Panc1 (cell line): ENCODE results near the gene CHRDL2. TPM values are rescaled to one million over a fixed set of nuclear protein-coding genes. Genes with fewer than 3 reads are reported as not detected.
"Not testable (repeated sequence)": the region's sequence is repeated elsewhere in the genome, so short reads cannot be mapped to it uniquely, and the experiment has no call there.

Experiments
- ATAC-seq: fragments of 200-7000 bp; cut with Tn5 transposase; 2 replicates; pipeline ENCODE4 v1.9.1; 2020; ENCODE audit warnings: mild to moderate bottlenecking, moderate library complexity
- BruUV-seq: library from RNA; stranded (reverse); fragments of 400-500 nt; replicated peaks from 2 replicates; lab custom pipeline; 2021; lab: Mats Ljungman, UMichigan
- CTCF ChIA-PET: fragments of 300-600 bp; sonication (Branson Sonifier 250); formaldehyde crosslinking; loops from one replicate; lab custom pipeline; 2022; ENCODE audit warnings: antibody characterized with exemption; lab: Charles Lee
- POLR2A ChIA-PET: fragments of 300-600 bp; sonication (Branson Sonifier 250); formaldehyde crosslinking; loops from one replicate; lab custom pipeline; 2022; ENCODE audit warnings: antibody characterized with exemption; lab: Charles Lee
- DNase-seq: peaks from one replicate; pipeline ENCODE4 v3.0.0-alpha.2; 2010; ENCODE audit warnings: low read depth, low spot score
- H3K27ac ChIP-seq: 2 replicates; pipeline ENCODE4 v1.5.1; 2011; ENCODE audit warnings: mild to moderate bottlenecking, low read length, inconsistent platforms
- H3K27me3 ChIP-seq: fragments of 200-500 bp; sonication (Bioruptor generic); 2 replicates; pipeline ENCODE4 v1.6.0; 2014; ENCODE audit warnings: low read length, inconsistent platforms; ENCODE audit not compliant: control insufficient read depth, insufficient read depth
- H3K36me3 ChIP-seq: fragments of 200-500 bp; sonication (Bioruptor generic); 2 replicates; pipeline ENCODE4 v1.5.1; 2014; ENCODE audit warnings: inconsistent platforms, mild to moderate bottlenecking, low read length, moderate library complexity; ENCODE audit not compliant: control insufficient read depth, insufficient read depth
- H3K4me1 ChIP-seq: 2 replicates; pipeline ENCODE4 v1.5.1; 2011; ENCODE audit warnings: inconsistent platforms, mild to moderate bottlenecking, low read length, moderate library complexity; ENCODE audit not compliant: control insufficient read depth, insufficient read depth
- H3K4me3 ChIP-seq, 2 experiments: 2 replicates each; pipeline ENCODE4 v1.5.1; 2011 to 2012; ENCODE audit warnings: low read depth in 2 of 2, low read length in 2 of 2, mild to moderate bottlenecking in 2 of 2, inconsistent platforms in 1 of 2, moderate library complexity in 1 of 2
- H3K9me3 ChIP-seq: fragments of 200-500 bp; sonication (Bioruptor generic); 2 replicates; pipeline ENCODE4 v1.5.1; 2014; ENCODE audit warnings: low read depth, mild to moderate bottlenecking, inconsistent platforms, low read length, moderate library complexity; ENCODE audit not compliant: control insufficient read depth, insufficient read depth
- POLR2AphosphoS5 ChIP-seq: IDR thresholded peaks from 2 replicates; pipeline ENCODE4 v1.6.1; 2012; ENCODE audit warnings: mild to moderate bottlenecking, low read depth, low read length, moderate library complexity
- SIN3A ChIP-seq: IDR thresholded peaks from 2 replicates; pipeline ENCODE4 v1.6.1; 2012; ENCODE audit warnings: low read depth, mild to moderate bottlenecking, low read length, moderate library complexity, borderline replicate concordance; ENCODE audit not compliant: insufficient read depth
- TCF7L2 ChIP-seq: IDR thresholded peaks from 2 replicates; pipeline ENCODE4 v1.6.1; 2011; ENCODE audit warnings: mild to moderate bottlenecking, low read depth, low read length, inconsistent platforms
- in situ Hi-C: cut with HindIII; loops from 2 replicates; pipeline ENCODE4 v1.10.0; 2016; ENCODE audit warnings: low sequenced_read_pairs, low pct_unique_long_range_greater_than_20kb
- intact Hi-C: fragments of 100-400 bp; cut with micrococcal nuclease; formaldehyde crosslinking; loops from one replicate; pipeline ENCODE4 v1.10.0; 2022; ENCODE audit not compliant: unreplicated experiment
- total RNA-seq: library from RNA; stranded (reverse); gene quantifications from one replicate; pipeline ENCODE4 v1.2.1, GENCODE V29; 2021; ENCODE audit not compliant: unreplicated experiment
- TF ChIP-seq, protein P1 (sequence below): fragments of 450-650 bp; IDR thresholded peaks from 2 replicates; pipeline ENCODE4 v1.5.1; 2017; ENCODE audit warnings: mild to moderate bottlenecking
- TF ChIP-seq, protein P2 (sequence below), 2 experiments: IDR thresholded peaks; 2 replicates each; pipeline ENCODE4 v1.6.1; 2011 to 2012; ENCODE audit warnings: low read depth in 2 of 2, control low read depth in 1 of 2, low read length in 1 of 2, mild to moderate bottlenecking in 1 of 2, moderate library complexity in 1 of 2; ENCODE audit not compliant: insufficient read depth in 1 of 2

Gene CHRDL2
- total RNA-seq, 1 experiment from 2014 or later, result 0.15 TPM

DNA sequence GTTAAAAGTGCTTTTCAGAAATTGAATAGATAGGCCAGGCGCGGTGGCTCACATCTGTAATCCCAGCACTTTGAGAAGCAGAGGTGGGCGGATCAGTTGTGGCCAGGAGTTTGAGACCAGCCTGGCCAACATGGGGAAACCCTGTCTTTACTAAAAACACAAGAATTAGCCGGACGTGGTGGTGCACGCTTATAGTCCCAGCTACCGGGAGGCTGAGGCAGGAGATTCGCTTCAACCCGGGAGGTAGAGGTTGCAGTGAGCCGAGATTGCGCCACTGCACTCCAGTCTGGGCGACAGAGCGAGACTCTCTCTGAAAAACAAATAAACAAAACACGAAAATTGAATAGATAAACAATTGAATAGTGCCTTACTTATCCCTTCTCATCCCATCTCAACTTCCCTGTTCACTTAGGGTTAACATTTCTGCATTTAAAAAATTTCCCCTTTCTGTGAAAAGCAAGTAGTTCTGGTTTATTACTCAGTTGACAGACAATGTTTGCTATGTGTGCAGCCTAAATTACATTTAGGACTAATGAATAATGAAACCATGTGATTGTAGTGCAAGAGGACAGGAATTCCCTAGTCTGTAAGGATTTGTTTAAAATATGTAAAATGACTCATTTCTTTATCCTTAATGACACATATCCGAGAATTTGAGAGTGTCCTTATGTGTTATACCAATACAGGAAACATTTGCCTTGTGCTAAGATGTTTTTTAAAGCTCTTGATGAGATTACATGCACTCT lies 23.5 kb upstream of the CHRDL2 start:
- POLR2A ChIA-PET, result no interaction called here

GRCh38 chr11:74751303-74751702 lies 20.1 kb upstream of the CHRDL2 start:
- ATAC-seq (no peak), DNase-seq (no peak)
- 0 out of 4 replicates have a peak overlapping the region, but pooled peaks of 1 of the 2 experiments have one; percentile 0 for H3K4me3 ChIP-seq
- H3K9me3 ChIP-seq, result peaks cover under 1% of the 10 kb centered on the region; the same call in 1 of the 2 replicates
- no peak overlapping the region for H3K27ac ChIP-seq
- in situ Hi-C loops (no loop called here), intact Hi-C loops (no loop called here)
- H3K36me3 ChIP-seq, result no peaks in the 10 kb centered on the region; the same call in 1 of the 2 replicates
- peaks cover 33% of the 10 kb centered on the region for H3K4me1 ChIP-seq
- ChIA-PET CTCF (no interaction called here), POLR2A (interaction anchor here (1.0 kb wide), 1 partner anchor 70 kb away, joined by 3 read pairs; no protein-coding TSS in a partner anchor)
- H3K27me3 ChIP-seq, result no peaks in the 10 kb centered on the region
- BruUV-seq, result TSS peak; percentile 38
- TF ChIP-seq POLR2AphosphoS5, result no peak
- no peak for TF ChIP-seq TCF7L2
- TF ChIP-seq, protein P1, sequence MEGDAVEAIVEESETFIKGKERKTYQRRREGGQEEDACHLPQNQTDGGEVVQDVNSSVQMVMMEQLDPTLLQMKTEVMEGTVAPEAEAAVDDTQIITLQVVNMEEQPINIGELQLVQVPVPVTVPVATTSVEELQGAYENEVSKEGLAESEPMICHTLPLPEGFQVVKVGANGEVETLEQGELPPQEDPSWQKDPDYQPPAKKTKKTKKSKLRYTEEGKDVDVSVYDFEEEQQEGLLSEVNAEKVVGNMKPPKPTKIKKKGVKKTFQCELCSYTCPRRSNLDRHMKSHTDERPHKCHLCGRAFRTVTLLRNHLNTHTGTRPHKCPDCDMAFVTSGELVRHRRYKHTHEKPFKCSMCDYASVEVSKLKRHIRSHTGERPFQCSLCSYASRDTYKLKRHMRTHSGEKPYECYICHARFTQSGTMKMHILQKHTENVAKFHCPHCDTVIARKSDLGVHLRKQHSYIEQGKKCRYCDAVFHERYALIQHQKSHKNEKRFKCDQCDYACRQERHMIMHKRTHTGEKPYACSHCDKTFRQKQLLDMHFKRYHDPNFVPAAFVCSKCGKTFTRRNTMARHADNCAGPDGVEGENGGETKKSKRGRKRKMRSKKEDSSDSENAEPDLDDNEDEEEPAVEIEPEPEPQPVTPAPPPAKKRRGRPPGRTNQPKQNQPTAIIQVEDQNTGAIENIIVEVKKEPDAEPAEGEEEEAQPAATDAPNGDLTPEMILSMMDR, result no peak
- TF ChIP-seq, protein P2, sequence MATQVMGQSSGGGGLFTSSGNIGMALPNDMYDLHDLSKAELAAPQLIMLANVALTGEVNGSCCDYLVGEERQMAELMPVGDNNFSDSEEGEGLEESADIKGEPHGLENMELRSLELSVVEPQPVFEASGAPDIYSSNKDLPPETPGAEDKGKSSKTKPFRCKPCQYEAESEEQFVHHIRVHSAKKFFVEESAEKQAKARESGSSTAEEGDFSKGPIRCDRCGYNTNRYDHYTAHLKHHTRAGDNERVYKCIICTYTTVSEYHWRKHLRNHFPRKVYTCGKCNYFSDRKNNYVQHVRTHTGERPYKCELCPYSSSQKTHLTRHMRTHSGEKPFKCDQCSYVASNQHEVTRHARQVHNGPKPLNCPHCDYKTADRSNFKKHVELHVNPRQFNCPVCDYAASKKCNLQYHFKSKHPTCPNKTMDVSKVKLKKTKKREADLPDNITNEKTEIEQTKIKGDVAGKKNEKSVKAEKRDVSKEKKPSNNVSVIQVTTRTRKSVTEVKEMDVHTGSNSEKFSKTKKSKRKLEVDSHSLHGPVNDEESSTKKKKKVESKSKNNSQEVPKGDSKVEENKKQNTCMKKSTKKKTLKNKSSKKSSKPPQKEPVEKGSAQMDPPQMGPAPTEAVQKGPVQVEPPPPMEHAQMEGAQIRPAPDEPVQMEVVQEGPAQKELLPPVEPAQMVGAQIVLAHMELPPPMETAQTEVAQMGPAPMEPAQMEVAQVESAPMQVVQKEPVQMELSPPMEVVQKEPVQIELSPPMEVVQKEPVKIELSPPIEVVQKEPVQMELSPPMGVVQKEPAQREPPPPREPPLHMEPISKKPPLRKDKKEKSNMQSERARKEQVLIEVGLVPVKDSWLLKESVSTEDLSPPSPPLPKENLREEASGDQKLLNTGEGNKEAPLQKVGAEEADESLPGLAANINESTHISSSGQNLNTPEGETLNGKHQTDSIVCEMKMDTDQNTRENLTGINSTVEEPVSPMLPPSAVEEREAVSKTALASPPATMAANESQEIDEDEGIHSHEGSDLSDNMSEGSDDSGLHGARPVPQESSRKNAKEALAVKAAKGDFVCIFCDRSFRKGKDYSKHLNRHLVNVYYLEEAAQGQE (IDR thresholded peaks at IDR 0.05; ENCODE audit: insufficient read depth in 1 of 2, low read depth in 2 of 2, low read length in 1 of 2), result no peak
- no peak for TF ChIP-seq SIN3A

More for the DNA sequence above, 23.5 kb upstream of the CHRDL2 start:
- Histone ChIP-seq H3K4me3 (peak overlapping the region; percentile 3 to 37; a peak in 3 of 4 replicates), H3K27me3 (no peaks in the 10 kb centered on the region), H3K9me3 (peaks cover 5% of the 10 kb centered on the region; the same call in 1 of the 2 replicates), H3K36me3 (no peaks in the 10 kb centered on the region), H3K4me1 (peaks cover 27% of the 10 kb centered on the region), H3K27ac (peak overlapping the region; percentile 58)
- TF ChIP-seq POLR2AphosphoS5, result no peak
- TF ChIP-seq TCF7L2, result no peak
- TF ChIP-seq, protein P2 (IDR thresholded peaks at IDR 0.05; ENCODE audit: insufficient read depth in 1 of 2, low read depth in 2 of 2, low read length in 1 of 2), result no peak
- TF ChIP-seq, protein P1, result no peak
- no peak for TF ChIP-seq SIN3A
- BruUV-seq, result no TSS peak
- in situ Hi-C loops (no loop called here), intact Hi-C loops (no loop called here)
- ATAC-seq (peak; percentile 75), DNase-seq (peak; percentile 95)
- CTCF ChIA-PET, result no interaction called here

GRCh38 chr11:74750598-74750997 lies 19.4 kb upstream of the CHRDL2 start:
- intact Hi-C loops, H3K36me3 ChIP-seq, BruUV-seq, H3K9me3 ChIP-seq, H3K27ac ChIP-seq, in situ Hi-C loops, DNase-seq, ATAC-seq, H3K27me3 ChIP-seq: not testable (repeated sequence)
- POLR2A ChIA-PET, result interaction anchor here (0.8 to 1.0 kb wide), 2 partner anchors 70 to 441 kb away, joined by 3 to 4 read pairs; no protein-coding TSS in a partner anchor
- CTCF ChIA-PET, result interaction anchor here (0.6 to 0.7 kb wide), 2 partner anchors 19 to 40 kb away, joined by 3 to 7 read pairs; no protein-coding TSS in a partner anchor
- peaks cover 31% of the 10 kb centered on the region for H3K4me1 ChIP-seq
- peak overlapping the region in 1 of 2 experiments; percentile 95; a peak in 2 of 4 replicates for H3K4me3 ChIP-seq
